ENCODE data around the gene COQ8B.

Gene COQ8B

DNA sequence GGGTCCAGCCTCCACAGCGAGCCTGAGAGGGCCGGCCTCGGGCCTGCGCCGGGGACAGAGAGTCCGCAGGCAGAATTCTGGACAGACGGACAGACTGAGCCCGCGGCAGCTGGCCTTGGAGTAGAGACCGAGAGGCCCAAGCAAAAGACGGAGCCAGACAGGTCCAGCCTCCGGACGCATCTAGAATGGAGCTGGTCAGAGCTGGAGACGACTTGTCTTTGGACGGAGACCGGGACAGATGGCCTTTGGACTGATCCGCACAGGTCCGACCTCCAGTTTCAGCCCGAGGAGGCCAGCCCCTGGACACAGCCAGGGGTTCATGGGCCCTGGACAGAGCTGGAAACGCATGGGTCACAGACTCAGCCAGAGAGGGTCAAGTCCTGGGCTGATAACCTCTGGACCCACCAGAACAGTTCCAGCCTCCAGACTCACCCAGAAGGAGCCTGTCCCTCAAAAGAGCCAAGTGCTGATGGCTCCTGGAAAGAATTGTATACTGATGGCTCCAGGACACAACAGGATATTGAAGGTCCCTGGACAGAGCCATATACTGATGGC, 716 bp upstream of the COQ8B start:
- DNase-seq, result no peak

- no peak for DNase-seq
Measured at GRCh38 chr19:40716031-40716481, 630 bp downstream of the COQ8B start.

GRCh38 chr19:40714441-40715299, 2.0 kb downstream of the COQ8B start:
- peak; percentile 93 for DNase-seq

DNA sequence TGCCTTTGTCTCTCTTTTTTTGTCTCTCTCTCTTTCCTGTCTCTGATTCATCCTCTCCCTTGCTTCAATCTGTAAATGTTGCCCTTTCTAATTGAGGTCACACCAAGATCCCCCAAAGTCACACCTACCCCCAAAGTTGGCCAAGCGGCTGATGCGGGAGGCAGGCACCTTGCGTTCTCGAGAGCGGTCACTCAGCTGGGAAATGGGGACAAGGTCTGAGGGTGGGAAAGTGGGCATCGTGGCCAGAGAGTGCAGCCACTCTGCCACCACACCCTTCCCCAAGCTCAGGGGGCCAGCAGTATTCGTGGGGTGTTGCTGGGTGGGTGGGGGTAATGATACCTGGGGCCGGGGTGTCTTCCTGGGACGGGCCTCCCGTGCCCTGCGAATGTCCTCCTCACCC, 2.7 kb downstream of the COQ8B start:
- DNase-seq, result no peak

GRCh38 chr19:40709817-40710216, 6.9 kb downstream of the COQ8B start:
- DNase-seq, result no peak

GRCh38 chr19:40707615-40708014, 9.1 kb downstream of the COQ8B start:
- no peak for DNase-seq

DNA sequence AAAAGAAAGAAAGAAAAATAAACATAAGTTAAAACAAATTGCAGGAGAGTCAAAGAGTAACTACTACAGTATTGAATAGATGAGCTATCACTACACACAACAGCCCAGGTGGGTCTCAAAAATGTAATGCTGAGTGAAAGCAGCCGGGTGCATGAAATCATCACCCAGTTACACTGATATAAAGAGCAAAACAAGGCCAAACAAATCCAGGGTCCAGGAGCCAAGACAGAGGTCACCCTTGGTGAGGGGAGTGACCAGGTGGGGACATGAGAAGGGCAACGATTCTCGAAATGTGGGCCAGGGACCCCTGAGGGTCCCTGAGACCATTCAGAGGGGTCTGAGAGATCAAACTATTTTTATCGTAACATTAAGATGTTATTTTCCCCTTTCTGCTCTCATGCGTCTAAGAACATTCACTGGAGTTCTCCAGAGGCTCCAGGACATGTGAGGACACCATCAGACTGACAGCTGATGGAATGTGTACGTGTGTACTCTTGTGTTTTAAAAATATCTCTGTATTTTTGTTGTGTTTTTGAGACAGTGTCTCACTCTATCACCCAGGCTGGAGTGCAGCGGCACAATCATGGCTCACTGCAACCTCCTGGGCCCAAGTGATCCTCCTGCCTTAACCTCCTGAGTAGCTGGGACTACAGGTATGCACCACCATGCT, 10.6 kb downstream of the COQ8B start:
- DNase-seq, result no peak

DNA sequence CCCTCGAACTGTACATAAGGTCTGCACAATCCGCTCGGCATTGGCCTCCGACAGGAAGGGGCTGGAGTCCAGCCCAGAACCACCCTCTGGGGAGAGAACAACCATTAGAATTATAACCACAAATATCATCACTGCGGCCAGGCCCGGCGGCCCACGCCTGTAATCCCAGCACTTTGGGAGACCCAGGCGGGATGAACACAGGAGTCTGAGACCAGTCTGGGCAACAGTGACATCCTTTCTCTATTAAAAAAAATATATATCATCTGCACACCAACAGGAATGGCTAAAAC, 11.4 kb downstream of the COQ8B start:
- DNase-seq, result no peak

DNA sequence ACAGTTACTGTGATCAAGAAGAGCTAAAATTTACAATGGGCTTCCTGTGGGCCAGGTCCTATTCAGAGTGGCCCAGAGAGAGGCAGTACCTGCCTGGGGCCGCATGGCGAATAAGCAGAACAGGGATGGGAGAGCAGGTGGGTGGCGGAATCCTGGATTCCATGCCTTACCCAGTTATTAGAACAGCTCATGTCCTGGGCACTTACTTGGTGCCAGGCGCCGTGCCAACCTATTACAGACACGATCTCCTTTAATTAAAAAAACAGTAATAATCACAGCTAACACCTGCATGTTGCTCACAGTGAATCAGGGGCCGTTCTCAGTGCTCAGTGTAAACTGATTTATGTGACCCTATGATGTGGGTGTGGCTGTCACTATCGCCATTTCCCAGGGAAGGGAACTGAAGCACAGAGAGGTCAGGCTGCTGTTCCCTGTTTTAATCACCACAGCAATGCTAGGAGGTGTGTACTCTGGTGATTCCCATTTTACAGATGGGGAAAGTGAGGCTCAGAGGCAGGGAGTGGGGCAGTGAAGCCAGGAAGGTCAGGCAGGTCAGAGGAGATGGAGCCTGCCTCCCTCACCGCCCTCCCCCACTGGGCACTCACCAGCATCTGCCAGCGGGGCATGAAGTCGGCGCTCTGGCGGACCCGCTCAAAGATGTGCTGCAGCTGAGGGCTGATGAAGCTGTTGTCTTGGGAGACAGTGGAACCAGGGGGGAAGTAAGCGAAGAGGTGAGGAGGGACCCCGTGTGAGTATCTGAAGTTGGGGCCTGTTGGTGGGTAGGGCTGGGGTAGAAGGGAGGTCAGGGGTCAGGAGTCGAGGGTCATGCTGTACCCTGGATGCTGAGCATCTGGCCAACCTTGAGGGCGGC, 12.0 kb downstream of the COQ8B start:
- no peak for DNase-seq

- no peak for DNase-seq
Measured at GRCh38 chr19:40703029-40703755, 13.5 kb downstream of the COQ8B start.

- DNase-seq, result no peak
Measured at GRCh38 chr19:40702337-40703012, 14.2 kb downstream of the COQ8B start.

DNA sequence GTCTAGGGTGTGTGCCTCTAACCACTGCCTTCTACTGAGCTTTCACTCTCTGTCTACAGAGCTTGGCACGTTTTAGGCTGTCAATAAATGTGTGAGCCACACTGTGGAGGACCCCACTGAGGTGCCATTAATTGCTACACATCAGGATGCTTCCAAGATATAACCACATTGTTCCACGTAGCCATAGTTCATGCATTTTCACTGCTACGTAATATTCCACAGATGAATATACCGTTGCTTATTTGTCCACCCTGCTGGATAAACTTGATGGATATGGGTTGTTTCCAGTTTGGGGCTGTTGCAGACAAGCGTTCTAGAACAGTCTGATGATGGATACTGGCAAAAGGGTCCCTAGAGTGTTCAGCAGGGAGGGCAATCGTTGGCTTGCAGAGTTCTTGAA, 14.9 kb downstream of the COQ8B start:
- no peak for DNase-seq

DNA sequence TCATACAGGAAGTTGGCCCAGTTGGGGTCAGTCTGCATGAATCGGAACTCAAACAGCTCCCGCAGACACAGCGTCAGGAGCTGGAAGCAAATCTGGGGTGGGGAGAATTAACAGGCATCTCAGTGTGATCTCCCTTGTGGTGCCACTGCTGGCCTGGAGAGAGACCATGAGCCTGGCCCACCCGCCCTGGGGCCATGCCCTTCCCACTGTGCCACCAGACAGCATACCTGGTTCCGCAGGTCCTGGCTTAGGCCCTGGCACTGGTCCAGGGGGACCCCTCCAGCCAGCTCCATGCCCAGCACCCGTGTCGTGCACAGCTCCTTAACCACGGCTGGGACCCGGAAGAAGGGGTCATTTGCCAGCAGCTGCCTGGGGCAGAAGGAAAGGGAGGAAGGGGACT, 16.6 kb downstream of the COQ8B start:
- DNase-seq, result no peak

- no peak for DNase-seq
Measured at GRCh38 chr19:40697007-40697406, 19.7 kb downstream of the COQ8B start.

- DNase-seq, result no peak
Measured at GRCh38 chr19:40695881-40696280, 20.8 kb downstream of the COQ8B start.

- DNase-seq, result no peak
Measured at GRCh38 chr19:40693896-40694295, 22.8 kb downstream of the COQ8B start.

- no peak for DNase-seq
Measured at GRCh38 chr19:40693150-40693788, 23.4 kb downstream of the COQ8B start.

- no peak for DNase-seq
Measured at GRCh38 chr19:40692212-40692551, 24.5 kb downstream of the COQ8B start.

- no peak for DNase-seq
Measured at GRCh38 chr19:40691421-40692211, 25.1 kb downstream of the COQ8B start.

DNA sequence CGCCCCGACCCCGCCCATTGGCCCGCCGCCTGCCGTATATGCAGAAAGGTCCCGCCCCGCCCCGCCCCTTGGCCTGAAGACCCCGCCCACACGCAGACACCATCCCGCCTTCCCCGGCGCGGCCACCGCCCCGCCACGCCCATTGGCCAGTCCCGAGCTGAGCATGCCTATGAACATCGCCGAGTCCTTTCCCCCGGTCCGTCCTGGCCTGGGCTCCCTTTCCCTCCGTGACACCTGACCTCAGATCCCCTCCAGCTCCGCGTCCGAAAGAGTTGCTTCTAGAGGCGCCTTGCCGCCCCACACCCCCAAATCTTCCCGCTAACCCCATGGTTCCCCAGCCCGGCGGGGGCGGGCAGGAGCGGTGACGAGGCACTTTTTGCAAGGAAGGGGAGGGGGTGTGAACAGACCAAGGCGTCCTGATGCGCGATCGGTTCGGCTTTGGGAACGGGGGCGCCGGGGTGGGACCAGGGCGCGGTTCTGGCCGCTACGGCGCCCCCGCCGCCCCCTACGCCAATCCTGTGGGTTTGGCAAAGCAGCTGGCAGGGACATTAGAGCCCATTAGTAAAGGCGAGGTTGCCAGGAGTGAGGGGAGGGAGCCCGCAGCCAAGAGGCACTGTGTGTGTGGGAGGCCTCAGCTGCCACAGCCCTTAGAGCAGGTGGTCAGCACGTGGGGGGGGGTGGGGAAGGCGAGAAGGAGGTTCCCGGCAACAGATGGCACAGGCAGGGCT, 25.8 kb downstream of the COQ8B start:
- DNase-seq, result peak; percentile 89
